Fibroblast of the aortic adventitia (primary cell): Measurements from ENCODE around the gene SPATA31E1. TPM values are rescaled to one million over a fixed set of nuclear protein-coding genes. Genes with fewer than 3 reads are reported as not detected.

Source experiments
- DNase-seq: peaks from one replicate; pipeline ENCODE4 v3.0.0-alpha.2; 2010; ENCODE audit warnings: low read depth
- H3K4me3 ChIP-seq: 2 replicates; pipeline ENCODE4 v1.5.1; 2011; ENCODE audit warnings: low read depth, mild to moderate bottlenecking, control low read depth, low read length, moderate library complexity
- total RNA-seq: library from RNA; depleted of rRNA; stranded (reverse); fragments of >200 nt; gene quantifications from 2 replicates; pipeline ENCODE4 v1.2.3, GENCODE V29; 2012; ENCODE audit warnings: low replicate concordance
- TF ChIP-seq, protein P1 (sequence below): IDR thresholded peaks from 2 replicates; pipeline ENCODE4 v1.5.1; 2011; ENCODE audit warnings: mild to moderate bottlenecking, low read length, control low read depth, inconsistent platforms; ENCODE audit not compliant: insufficient read depth

The SPATA31E1 gene
- not detected in 2 replicates for total RNA-seq

DNA sequence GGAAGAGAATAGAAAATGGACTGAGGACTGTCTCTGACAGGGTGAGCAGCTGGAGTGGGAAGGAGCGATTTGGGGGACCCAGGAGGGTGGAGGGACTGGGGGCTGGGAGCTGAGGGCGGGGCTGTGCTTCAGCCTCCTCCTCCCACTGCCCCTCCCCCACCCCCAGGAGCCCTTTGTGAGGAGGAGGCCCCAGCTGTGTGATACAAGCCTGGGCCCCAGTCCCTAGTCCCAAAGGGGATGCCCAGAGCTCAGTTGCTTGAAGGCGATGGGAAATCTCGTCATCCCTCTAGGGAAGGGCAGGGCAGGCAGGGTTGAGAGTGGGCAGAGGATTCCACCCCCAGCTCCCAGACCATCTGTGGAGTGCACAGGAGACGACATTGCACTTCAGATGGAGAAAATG, at the start of gene SPATA31E1:
Gene SPATA31E1 (plus strand): TSS at position 251 of the 400 bp plus-strand sequence. CDS start 15 bp downstream, at position 266.
- TF ChIP-seq, protein P1, sequence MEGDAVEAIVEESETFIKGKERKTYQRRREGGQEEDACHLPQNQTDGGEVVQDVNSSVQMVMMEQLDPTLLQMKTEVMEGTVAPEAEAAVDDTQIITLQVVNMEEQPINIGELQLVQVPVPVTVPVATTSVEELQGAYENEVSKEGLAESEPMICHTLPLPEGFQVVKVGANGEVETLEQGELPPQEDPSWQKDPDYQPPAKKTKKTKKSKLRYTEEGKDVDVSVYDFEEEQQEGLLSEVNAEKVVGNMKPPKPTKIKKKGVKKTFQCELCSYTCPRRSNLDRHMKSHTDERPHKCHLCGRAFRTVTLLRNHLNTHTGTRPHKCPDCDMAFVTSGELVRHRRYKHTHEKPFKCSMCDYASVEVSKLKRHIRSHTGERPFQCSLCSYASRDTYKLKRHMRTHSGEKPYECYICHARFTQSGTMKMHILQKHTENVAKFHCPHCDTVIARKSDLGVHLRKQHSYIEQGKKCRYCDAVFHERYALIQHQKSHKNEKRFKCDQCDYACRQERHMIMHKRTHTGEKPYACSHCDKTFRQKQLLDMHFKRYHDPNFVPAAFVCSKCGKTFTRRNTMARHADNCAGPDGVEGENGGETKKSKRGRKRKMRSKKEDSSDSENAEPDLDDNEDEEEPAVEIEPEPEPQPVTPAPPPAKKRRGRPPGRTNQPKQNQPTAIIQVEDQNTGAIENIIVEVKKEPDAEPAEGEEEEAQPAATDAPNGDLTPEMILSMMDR, result no peak
- H3K4me3 ChIP-seq, result no peak within 1 kb of the TSS
- no peak for DNase-seq

DNA sequence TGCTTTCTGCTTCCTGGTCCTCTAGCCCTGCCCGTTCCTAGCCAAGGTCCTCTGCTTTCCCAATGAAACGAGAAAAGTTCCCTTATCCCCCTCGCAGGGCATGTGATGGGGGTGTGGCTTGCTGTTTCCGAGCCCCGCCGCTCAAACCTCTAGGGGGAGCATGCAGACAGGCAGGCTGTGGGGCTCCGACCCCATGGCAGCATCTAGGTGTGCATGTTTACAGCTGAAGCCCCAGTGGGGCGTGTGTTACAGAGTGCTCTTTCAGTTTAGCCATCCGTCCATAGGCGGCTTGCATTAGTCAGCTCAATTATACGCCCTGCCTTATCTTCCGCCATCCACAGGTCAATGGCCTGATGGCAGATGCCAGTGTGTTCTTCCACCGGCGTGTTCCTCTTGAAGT, 48.3 kb upstream of the SPATA31E1 start:
- TF ChIP-seq, protein P1, result no peak
- no peak for DNase-seq
- H3K4me3 ChIP-seq, result no peak overlapping the region

DNA sequence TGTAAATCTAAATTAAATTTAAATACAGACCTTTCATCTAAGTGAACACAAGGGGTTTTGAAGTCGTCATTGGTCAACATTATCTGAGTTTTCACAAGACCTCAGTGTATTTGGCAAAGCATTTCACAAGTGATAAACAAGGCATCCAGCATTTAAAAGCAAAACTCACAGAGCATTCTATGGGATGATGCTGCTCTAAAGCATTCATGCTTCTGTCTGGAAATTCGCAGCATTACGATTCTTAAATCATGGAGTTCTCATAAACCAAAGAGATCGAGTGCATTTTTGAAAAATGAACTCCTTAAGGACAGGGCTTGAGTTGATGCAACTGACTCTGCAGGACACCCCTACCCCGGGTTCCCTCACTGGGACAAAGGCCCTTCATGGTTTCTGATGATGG, 46.1 kb upstream of the SPATA31E1 start:
- TF ChIP-seq, protein P1, result no peak
- no peak overlapping the region for H3K4me3 ChIP-seq
- DNase-seq, result no peak

DNA sequence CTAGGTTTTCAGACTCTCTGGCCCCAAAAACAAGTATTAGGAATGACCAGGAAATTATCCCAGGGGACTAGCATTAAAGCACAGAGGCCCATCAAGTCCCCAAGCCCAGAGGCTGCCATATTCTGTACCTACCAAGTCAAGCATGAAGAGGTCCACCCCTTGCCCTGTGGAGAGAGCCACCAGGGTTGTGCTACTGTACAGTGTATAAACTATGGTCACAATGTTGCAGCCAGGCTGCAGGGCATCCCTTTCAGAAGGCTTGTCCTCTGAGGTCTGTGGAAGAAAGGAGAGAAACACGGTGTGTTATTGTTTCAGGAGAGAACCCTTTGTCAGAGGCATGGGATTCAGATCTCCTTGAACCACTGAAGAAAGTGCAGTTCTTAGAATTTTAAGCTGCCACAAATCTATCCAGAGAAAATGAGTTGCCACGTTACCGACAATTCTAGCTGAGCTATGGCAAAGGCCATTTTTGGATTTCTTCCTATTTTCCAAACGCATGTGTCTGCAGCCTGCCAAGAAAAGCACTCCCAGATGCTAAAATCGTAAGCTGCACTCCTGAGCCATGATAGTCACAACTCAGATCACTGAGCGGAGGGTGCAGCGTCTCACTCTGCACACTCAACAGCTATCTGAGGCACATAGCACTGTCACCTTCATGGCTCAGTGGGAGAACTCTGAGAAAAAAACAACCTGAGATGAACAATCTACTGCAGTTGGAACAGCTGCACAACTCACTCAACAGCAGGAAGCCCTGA, 45.5 kb upstream of the SPATA31E1 start:
- TF ChIP-seq, protein P1, result no peak
- no peak overlapping the region for H3K4me3 ChIP-seq
- peak; percentile 72 for DNase-seq

DNA sequence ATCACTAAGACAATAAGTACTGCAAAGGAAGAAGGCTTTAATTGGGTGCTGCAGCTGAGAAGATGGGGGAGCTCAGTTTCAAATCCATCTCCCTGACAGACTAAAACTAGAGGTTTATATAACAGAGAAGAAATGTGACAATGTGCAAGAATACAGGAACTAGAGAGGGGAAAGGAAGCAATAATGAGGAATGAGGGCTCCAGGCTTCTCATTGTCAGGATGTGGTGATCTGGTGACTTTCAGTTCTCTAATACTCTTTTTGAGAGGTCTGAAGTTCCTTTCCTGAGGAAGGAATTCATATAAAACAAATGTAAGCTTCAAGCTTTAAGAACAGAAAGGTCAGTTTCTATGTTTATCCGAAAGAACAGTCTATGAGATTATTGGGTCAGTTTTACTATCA, 42.5 kb upstream of the SPATA31E1 start:
- TF ChIP-seq, protein P1, result no peak
- no peak for DNase-seq
- H3K4me3 ChIP-seq, result no peak overlapping the region

DNA sequence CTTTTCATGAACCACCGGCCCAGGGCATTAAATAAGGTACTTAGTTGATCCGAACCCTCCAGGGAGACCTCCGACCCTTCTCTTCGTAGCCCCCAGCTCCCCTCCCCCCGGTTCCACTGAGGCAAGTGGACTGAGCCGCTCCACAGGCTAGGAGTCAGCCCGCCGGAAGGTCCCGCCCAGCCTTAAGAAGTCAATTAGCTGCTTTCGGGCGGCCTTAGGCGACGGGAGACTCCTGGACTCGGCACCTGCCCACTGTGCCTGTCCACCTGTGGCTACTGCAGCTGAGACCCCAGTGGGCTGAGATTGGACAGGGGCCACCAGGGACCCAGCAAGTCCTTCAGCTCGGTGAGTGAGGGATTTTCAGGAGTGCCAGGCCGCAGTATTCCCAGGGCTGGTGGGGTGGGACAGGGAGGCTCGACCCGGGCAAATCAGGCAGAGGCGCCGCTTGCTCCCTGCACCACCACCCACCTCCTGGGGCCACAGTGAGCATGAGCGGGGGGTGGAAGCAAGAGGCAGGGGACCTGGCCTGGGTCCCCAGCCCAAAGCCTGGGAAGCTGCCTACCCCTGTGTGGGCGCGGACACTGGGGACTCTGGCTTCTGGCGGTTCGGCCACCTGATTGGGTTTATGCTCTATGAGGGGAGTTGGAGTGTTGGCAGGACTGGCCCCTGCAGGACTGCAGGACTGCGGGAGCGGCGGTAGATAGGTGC, 39.6 kb upstream of the SPATA31E1 start:
- no peak for DNase-seq
- H3K4me3 ChIP-seq, result no peak overlapping the region
- TF ChIP-seq, protein P1, result no peak
